Osteoblast (primary cell): Measurements from ENCODE around the gene SORL1. TPM values are rescaled to one million over a fixed set of nuclear protein-coding genes. Genes with fewer than 3 reads are reported as not detected.

Experiments
- DNase-seq: peaks from one replicate; pipeline ENCODE4 v3.0.0; 2011; ENCODE audit warnings: low spot score, mixed read lengths; ENCODE audit not compliant: insufficient read length; ENCODE audit errors: missing footprints
- H2AFZ ChIP-seq: 2 replicates; pipeline ENCODE4 v1.6.0; 2011; ENCODE audit warnings: mild to moderate bottlenecking, low read length
- H3K27ac ChIP-seq: 2 replicates; pipeline ENCODE4 v1.5.1; 2011; ENCODE audit warnings: mild to moderate bottlenecking, low read depth, low read length, moderate library complexity
- H3K27me3 ChIP-seq: 2 replicates; pipeline ENCODE4 v1.6.0; 2012; ENCODE audit warnings: mild to moderate bottlenecking, control low read depth, inconsistent platforms, low read length, moderate library complexity; ENCODE audit not compliant: insufficient read depth
- H3K36me3 ChIP-seq: 2 replicates; pipeline ENCODE4 v1.5.1; 2011; ENCODE audit warnings: mild to moderate bottlenecking, low read length, control low read depth, moderate library complexity; ENCODE audit not compliant: insufficient read depth
- H3K4me1 ChIP-seq: 2 replicates; pipeline ENCODE4 v1.5.1; 2011; ENCODE audit warnings: mild to moderate bottlenecking, low read length, control low read depth, moderate library complexity; ENCODE audit not compliant: insufficient read depth
- H3K4me2 ChIP-seq: 2 replicates; pipeline ENCODE4 v1.6.0; 2011; ENCODE audit warnings: mild to moderate bottlenecking, low read length; ENCODE audit not compliant: insufficient read depth
- H3K4me3 ChIP-seq: fragments of 200-600 bp; sonication (generic); 3 replicates; pipeline ENCODE4 v1.5.1; 2012; ENCODE audit warnings: mild to moderate bottlenecking, low read length, inconsistent platforms; ENCODE audit not compliant: insufficient read depth
- H3K79me2 ChIP-seq: 2 replicates; pipeline ENCODE4 v1.6.0; 2012; ENCODE audit warnings: mild to moderate bottlenecking, low read length, control low read depth, inconsistent platforms; ENCODE audit not compliant: insufficient read depth
- H3K9me3 ChIP-seq: 2 replicates; pipeline ENCODE4 v1.5.1; 2011; ENCODE audit warnings: low read depth, low read length, control low read depth
- H4K20me1 ChIP-seq: 2 replicates; pipeline ENCODE4 v1.6.0; 2012; ENCODE audit warnings: mild to moderate bottlenecking, low read length, control low read depth; ENCODE audit not compliant: insufficient read depth
- total RNA-seq: library from RNA; depleted of rRNA; stranded (reverse); fragments of >200 nt; gene quantifications from 2 replicates; pipeline ENCODE4 v1.2.3, GENCODE V29; 2012
- TF ChIP-seq, protein P1 (sequence below): IDR thresholded peaks from 2 replicates; pipeline ENCODE4 v1.5.1; 2011; ENCODE audit warnings: mild to moderate bottlenecking, low read depth, low read length, moderate library complexity; ENCODE audit errors: extremely low read depth

Gene SORL1
- total RNA-seq, 1 donor: 0.36 TPM

DNA sequence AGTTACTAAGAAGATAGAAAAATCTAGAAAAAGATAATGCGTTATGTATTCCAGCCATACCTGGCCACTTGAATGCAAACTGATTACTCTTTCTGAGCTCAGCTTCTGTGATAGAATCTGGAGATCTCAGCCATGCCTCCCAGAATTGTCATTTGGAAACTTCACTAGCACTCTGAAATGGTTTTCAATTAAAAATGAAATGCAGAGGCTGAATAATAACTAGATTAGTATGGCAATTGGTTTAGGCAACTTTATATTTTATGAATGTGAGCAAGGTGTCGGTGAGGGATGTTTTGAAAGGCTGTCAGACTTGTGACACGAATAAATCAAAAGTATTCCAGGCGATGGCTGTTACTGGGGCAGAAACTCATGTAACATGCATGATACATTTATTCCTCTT lies 129.5 kb downstream of the SORL1 start:
- H3K79me2 ChIP-seq: no peaks in the 10 kb centered on the region
- no peak overlapping the region for H3K4me2 ChIP-seq
- H4K20me1 ChIP-seq: no peaks in the 10 kb centered on the region
- H3K36me3 ChIP-seq: no peaks in the 10 kb centered on the region
- no peak for DNase-seq
- TF ChIP-seq, protein P1, sequence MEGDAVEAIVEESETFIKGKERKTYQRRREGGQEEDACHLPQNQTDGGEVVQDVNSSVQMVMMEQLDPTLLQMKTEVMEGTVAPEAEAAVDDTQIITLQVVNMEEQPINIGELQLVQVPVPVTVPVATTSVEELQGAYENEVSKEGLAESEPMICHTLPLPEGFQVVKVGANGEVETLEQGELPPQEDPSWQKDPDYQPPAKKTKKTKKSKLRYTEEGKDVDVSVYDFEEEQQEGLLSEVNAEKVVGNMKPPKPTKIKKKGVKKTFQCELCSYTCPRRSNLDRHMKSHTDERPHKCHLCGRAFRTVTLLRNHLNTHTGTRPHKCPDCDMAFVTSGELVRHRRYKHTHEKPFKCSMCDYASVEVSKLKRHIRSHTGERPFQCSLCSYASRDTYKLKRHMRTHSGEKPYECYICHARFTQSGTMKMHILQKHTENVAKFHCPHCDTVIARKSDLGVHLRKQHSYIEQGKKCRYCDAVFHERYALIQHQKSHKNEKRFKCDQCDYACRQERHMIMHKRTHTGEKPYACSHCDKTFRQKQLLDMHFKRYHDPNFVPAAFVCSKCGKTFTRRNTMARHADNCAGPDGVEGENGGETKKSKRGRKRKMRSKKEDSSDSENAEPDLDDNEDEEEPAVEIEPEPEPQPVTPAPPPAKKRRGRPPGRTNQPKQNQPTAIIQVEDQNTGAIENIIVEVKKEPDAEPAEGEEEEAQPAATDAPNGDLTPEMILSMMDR: no peak
- H3K4me1 ChIP-seq: no peaks in the 10 kb centered on the region
- no peak overlapping the region for H3K4me3 ChIP-seq
- no peaks in the 10 kb centered on the region for H3K9me3 ChIP-seq
- H3K27ac ChIP-seq: no peak overlapping the region
- peaks cover 34% of the 10 kb centered on the region for H3K27me3 ChIP-seq
- no peak overlapping the region for H2AFZ ChIP-seq

DNA sequence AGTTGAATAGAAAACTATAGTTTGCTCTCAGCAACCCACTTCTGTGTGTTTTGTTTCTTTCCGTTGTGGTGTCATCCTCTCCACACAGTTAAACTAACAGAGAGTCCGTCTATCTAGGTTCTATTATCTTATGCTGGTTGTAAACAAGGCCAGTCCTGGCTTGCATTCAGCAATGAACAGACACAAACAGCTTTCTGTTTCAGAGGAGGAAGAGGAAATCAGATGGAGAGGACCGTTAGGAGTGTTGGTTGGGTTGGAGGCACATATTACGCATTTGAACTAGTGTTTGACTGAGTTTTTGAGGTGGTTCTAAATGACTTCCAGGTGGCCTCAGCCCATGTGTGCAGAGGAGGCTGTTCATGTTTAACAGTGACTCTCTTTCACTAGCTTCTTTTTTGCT lies 130.2 kb downstream of the SORL1 start:
- Histone ChIP-seq H2AFZ (no peak overlapping the region), H3K4me3 (no peak overlapping the region), H3K27ac (no peak overlapping the region)

DNA sequence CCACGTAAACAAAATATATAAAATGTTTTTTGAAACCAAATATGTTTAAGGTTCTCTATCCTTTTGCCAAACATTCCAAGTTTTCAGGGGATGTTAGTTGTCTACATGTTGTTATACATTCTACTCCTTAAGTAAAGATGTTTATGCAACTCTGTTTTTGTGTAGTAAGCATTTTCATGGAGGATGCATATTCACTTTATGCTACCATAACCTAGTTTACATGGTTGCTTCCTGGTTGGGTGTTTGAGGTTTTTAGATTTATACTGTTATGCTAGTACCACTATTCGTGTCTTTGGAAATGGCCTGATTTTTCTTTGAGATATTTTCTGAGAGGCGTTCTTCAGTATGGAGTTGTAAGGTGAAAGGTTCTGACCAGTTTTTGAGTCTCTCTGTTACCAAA lies 131.7 kb downstream of the SORL1 start:
- H4K20me1 ChIP-seq: no peaks in the 10 kb centered on the region
- DNase-seq: no peak
- no peaks in the 10 kb centered on the region for H3K79me2 ChIP-seq
- peaks cover 20% of the 10 kb centered on the region for H3K27me3 ChIP-seq
- H2AFZ ChIP-seq: no peak overlapping the region
- H3K4me3 ChIP-seq: no peak overlapping the region
- no peak overlapping the region for H3K4me2 ChIP-seq
- no peaks in the 10 kb centered on the region for H3K4me1 ChIP-seq
- no peak overlapping the region for H3K27ac ChIP-seq
- no peaks in the 10 kb centered on the region for H3K9me3 ChIP-seq
- H3K36me3 ChIP-seq: no peaks in the 10 kb centered on the region
- TF ChIP-seq, protein P1: no peak

More for the DNA sequence above, 130.2 kb downstream of the SORL1 start:
- TF ChIP-seq, protein P1: no peak
- H3K36me3 ChIP-seq: no peaks in the 10 kb centered on the region
- H3K27me3 ChIP-seq: peaks cover 30% of the 10 kb centered on the region
- no peaks in the 10 kb centered on the region for H4K20me1 ChIP-seq
- no peaks in the 10 kb centered on the region for H3K4me1 ChIP-seq
- no peak overlapping the region for H3K4me2 ChIP-seq
- H3K9me3 ChIP-seq: no peaks in the 10 kb centered on the region
- no peak for DNase-seq
- no peaks in the 10 kb centered on the region for H3K79me2 ChIP-seq

DNA sequence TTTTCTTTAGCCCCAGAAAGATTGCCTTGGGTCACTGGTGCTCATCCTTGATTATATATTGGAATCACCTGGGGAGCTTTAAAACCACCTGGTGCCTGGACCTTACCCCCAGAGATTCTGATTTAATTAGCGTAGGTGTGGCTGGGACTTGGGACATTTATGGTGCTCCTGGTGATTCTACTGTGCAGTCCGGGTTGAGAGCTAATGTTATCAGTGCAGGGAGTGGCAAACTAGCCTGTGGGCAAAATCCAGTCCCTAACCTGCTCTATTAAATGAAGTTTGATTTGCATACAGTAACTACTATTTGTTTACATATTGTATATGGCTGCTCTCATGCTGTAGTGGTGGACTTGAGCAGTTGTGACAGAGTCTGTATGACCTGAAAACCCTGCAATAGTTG lies 134.6 kb downstream of the SORL1 start:
- H3K4me2 ChIP-seq: no peak overlapping the region
- no peak overlapping the region for H3K27ac ChIP-seq
- no peak for DNase-seq
- H4K20me1 ChIP-seq: no peaks in the 10 kb centered on the region
- H3K36me3 ChIP-seq: no peaks in the 10 kb centered on the region
- H3K4me3 ChIP-seq: no peak overlapping the region
- H2AFZ ChIP-seq: no peak overlapping the region
- no peaks in the 10 kb centered on the region for H3K9me3 ChIP-seq
- H3K4me1 ChIP-seq: no peaks in the 10 kb centered on the region
- TF ChIP-seq, protein P1: no peak
- H3K79me2 ChIP-seq: no peaks in the 10 kb centered on the region
- peaks cover 24% of the 10 kb centered on the region for H3K27me3 ChIP-seq
